Renal cortex interstitium (tissue), 15 donors: ENCODE measurements around the gene TMEM202. TPM values are rescaled to one million over a fixed set of nuclear protein-coding genes. Genes with fewer than 3 reads are reported as not detected.
"Not testable (repeated sequence)": the region's sequence is repeated elsewhere in the genome, so short reads cannot be mapped to it uniquely, and the experiment has no call there.

Experiments
- DNase-seq, 11 donors: peaks; one replicate each; pipeline ENCODE4 v3.0.0-alpha.2; 2013; ENCODE audit warnings: low read depth in 9 of 11, low spot score in 4 of 11; ENCODE audit errors: extremely low read depth in 1 of 11
- long read RNA-seq, 16 experiments: transcript quantifications; one replicate each; lab custom pipeline, GENCODE V29; 2026
- polyA plus RNA-seq, 3 donors: library from polyadenylated mRNA; unstranded; fragments of 120-200 nt; gene quantifications; one replicate each; pipeline ENCODE4 v1.2.1, GENCODE V29; 2013; ENCODE audit not compliant: insufficient read length in 3 of 3

Gene TMEM202, protein sequence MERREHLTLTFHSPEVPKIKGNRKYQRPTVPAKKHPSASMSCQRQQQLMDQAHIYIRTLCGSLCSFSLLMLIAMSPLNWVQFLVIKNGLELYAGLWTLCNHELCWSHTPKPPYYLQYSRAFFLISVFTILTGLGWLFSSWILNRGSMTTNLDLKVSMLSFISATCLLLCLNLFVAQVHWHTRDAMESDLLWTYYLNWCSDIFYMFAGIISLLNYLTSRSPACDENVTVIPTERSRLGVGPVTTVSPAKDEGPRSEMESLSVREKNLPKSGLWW
- not detected for polyA plus RNA-seq
- long read RNA-seq, donor 1 = 0 reads
- long read RNA-seq, donor 2 = 0 reads
- long read RNA-seq, donor 3 = 0 reads
- long read RNA-seq, donor 4 = 0 reads
- long read RNA-seq, donor 5 = 0 reads
- long read RNA-seq, donor 6 = 0 reads
- long read RNA-seq, donor 7 = 0 reads
- long read RNA-seq, donor 8 = 0 reads
- long read RNA-seq, donor 9 = 0 reads
- long read RNA-seq, donor 10 = 0 reads
- long read RNA-seq, donor 11 = 0 reads
- long read RNA-seq, donor 12 = 0 reads
- long read RNA-seq, donor 13 = 0 reads
- long read RNA-seq, donor 14 = 0 reads
- long read RNA-seq, donor 15 = 0 reads
- long read RNA-seq, donor 16 = 0 reads

GRCh38 chr15:72397796-72398588 is at the start of gene TMEM202:
Gene TMEM202, plus strand, starts transcription at chr15:72398305. Its CDS starts 22 bp downstream, at chr15:72398327.
- no peak for DNase-seq

GRCh38 chr15:72353266-72353665 is 44.8 kb upstream of the TMEM202 start:
- no peak for DNase-seq

GRCh38 chr15:72354496-72354895 is 43.6 kb upstream of the TMEM202 start:
- no peak for DNase-seq

- no peak for DNase-seq
These were observed 40.0 kb upstream of the TMEM202 start for GRCh38 chr15:72358121-72358520.

GRCh38 chr15:72358650-72359171 is 39.4 kb upstream of the TMEM202 start:
- peak in 2 of 11 donors; percentile 30 to 34 for DNase-seq

DNA sequence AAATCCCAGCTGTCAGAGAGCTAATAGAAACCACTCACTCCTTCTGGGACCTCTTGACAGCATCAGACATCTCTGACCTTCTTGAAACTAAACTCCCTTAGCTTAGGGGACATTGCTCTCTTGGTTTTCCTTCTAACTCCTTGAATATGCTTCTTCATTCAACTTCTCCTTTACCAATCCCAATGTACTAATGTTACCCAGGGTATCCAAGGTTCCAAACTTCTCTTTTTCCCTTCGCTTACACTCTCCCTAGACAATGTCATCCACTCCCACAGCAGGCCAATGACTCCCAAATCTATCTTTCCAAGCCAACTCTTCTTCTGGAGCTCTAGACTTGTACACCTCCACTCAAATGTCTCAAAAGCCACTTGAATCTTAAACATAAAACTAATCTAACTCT is 36.9 kb upstream of the TMEM202 start:
- no peak for DNase-seq

DNA sequence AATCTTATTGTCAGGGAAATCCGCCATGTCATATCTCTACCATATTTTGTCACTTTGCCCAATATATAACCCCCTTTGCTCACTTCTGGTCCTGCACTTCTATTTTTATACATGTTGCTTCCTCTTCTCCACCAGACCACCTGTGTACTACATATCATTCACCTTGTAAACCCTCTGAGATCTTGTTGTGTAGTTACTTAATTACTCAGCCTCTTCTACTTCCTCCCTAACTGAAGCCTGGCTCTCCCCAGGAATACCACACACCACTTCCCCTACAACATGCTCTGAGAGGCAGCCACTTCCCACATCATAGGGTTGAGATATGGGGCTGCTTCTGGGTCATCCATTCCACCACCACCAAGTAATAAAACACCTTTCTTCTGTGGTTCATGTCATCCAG is 32.3 kb upstream of the TMEM202 start:
- DNase-seq = no peak

GRCh38 chr15:72368325-72368724 is 29.8 kb upstream of the TMEM202 start:
- DNase-seq = no peak

GRCh38 chr15:72368899-72369298 is 29.2 kb upstream of the TMEM202 start:
- DNase-seq = no peak

DNA sequence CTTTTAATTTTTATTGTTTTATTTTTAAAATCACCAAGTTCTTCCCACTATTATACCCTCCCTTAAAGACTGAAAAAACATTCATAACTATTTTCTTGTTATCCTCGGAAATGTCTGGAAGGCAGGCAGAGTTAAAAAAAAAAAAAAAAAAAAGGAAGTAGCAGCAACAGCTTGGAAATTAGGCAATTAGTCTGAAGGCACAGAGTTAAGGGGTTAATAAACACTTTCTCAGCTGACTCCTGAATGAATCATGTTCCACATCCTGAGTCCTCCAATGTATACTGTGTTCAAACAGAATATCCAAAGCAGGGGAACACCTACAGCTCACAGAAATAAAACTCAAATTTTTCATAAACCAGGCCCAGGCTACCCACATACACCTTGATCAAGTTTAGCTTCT is 28.1 kb upstream of the TMEM202 start:
- DNase-seq = no peak

GRCh38 chr15:72372361-72372760 is 25.7 kb upstream of the TMEM202 start:
- no peak for DNase-seq

- no peak for DNase-seq
These were observed 22.6 kb upstream of the TMEM202 start for GRCh38 chr15:72375501-72375845.

GRCh38 chr15:72375846-72376581 is 22.1 kb upstream of the TMEM202 start, which contains the start of gene HEXA:
Gene HEXA, minus strand, starts transcription at chr15:72376014. Its CDS starts 42 bp downstream, at chr15:72375972.
- DNase-seq = peak; percentile 88 to 94 (median 91)

DNA sequence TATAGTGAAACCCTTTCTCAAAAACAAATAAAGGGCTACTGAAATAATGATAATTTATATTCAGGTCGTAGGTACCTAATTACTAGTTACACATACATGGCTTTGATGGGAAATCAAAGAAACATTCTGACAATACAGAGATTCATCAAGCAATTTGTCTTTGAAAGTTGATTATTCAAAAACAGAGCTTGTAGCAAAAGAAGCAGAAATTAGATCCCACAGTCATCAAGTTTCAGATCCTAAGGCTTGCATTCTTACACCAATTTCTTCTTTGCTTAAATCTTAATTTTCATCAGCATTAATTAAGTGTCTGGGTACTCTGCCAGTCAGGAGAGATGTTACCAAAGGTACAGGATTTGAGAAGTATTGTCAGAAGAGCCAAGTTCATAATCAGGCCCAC is 20.8 kb upstream of the TMEM202 start:
- DNase-seq = no peak

DNA sequence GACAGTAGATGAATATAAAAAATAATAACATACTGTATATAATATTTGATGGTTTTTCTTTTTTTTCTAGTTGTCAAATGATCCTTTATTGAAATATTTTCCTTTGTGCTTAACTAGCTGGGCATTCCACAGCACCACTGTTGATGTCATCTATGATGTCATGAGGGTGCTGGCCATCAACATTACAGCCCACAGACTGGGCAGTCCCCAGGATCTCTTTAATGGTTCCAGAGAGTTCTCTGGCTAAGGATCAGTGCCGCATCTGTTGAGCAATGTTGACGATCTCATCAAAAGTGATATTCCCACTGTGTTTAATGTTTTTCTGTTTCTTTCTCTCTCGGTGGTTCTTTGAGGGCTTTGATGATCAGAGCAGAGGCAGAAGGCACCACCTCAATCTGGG is 19.0 kb upstream of the TMEM202 start:
- DNase-seq = not testable (repeated sequence)

DNA sequence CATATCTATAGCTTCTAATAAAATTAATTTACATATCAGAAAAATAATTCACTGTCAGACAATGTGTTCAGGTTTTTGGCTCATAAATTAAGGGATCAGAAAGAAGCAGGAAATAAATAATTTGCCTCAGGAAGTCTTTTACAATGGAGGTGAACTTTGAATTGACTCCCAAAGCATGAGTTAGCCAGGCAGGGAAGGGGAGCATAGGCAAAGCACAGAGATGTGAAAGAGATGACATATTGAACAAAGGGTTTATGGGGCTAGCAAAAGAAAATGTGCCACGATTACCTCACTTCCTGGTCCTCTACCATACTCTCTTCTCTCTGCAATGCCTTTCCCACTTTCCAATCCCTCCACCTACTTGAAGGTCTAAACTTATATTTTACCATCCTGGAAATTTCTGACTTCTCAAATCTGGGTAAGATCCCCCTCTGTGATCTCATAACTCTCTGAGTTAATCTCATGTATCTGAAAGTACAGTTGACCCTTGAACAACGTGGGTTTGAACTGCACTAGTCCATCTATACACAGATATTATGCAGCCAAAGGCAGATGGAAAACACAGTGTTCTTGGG is 18.2 kb upstream of the TMEM202 start:
- no peak for DNase-seq

GRCh38 chr15:72380743-72381142 is 17.4 kb upstream of the TMEM202 start:
- no peak for DNase-seq

- DNase-seq = no peak
These were observed 16.0 kb upstream of the TMEM202 start for GRCh38 chr15:72382146-72382545.

- DNase-seq = no peak
These were observed 10.4 kb upstream of the TMEM202 start for GRCh38 chr15:72387741-72388140.
